COLO668 (cell line): ENCODE results near the gene RCBTB2.
"Not testable (repeated sequence)": the region's sequence is repeated elsewhere in the genome, so short reads cannot be mapped to it uniquely, and the experiment has no call there.

Experiments used
- DNase-seq: peaks from one replicate; lab custom pipeline; 2025; ENCODE audit not compliant: unreplicated experiment; lab: John Stamatoyannopoulos, UW

Gene RCBTB2

DNA sequence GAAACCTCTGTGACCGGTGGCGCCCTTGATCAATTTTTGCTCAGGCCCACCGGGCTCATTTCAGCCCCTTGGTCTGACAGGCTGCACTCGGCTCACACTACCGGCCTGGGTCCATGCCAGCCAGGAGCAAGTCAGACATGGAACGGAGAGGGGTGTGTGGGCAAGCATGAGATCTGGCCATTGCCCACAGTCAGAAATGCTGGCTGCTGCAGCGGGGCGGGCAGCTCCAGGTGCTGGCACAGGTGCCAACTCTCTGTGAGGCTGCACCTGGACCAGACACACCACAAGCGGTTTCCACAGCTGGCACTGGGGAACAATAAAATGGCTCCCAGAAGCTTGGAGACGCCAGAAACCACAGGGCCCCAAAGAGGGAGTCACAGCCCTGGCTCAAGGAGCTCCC is 76.3 kb downstream of the RCBTB2 start:
- DNase-seq, result no peak

DNA sequence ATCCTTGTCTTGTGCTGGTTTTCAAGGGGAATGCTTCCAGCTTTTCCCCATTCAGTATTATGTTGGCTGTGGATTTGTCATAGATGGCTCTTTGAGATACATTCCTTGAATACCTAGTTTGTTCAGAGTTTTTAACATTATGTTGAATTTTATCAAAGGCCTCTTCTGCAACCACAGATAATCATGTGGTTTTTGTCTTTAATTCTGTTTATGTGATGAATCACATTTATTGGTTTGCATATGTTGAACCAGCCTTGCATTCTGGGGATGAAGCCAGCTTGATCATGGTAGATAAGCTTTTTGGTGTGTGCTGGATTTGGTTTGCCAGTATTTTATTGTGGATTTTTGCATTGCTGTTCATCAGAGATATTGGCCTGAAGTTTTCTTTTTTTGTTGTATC is 81.7 kb downstream of the RCBTB2 start:
- not testable (repeated sequence) for DNase-seq

DNA sequence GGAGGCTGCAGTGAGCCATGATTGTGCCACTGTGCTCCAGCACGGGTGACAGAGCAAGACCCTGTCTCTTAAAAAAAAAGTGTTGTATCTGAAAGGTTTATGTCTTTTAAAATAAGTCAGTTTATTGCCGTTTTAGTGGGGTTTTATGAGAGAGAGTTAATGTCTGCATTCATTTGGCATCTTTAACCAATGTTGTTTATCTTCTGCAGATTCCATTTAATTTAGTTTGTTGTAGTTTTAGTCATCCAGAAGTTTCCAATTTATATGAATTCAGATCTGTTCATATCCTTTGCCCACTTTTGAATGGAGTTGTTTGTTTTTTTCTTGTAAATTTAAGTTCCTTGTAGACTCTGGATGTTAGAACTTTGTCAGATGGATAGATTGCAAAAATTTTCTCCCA is 83.2 kb downstream of the RCBTB2 start:
- DNase-seq, result no peak

DNA sequence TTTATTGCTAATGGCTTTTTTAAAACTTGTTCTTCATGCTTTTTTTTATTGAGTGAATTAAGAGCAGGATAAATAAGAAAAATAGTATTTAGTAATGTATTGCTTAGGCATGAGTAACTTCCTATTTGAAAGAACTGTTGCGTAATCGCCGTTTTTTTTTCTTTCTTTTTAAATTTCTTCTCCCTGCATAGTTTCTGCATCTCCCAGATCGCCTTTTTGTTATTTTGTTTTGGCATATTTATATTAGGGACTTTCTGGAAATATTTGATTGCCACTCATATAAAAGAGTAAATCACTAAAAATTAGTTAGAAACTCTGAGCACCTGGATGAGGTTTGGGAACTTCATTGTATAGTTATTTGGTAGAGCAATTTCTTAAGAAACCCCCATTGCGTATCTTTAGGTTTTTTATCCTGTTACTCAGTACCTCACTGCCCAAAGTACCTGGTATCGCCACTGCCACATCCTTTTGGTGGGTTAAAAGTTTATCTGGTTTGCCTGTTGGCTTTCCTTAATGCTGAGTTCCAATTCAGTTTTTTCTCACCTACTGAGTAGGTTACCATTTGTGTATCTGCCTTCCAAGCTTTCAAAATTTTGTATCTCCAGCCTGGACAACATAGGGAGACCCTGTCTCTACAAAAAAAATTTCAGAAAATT is 83.8 kb downstream of the RCBTB2 start:
- no peak for DNase-seq

DNA sequence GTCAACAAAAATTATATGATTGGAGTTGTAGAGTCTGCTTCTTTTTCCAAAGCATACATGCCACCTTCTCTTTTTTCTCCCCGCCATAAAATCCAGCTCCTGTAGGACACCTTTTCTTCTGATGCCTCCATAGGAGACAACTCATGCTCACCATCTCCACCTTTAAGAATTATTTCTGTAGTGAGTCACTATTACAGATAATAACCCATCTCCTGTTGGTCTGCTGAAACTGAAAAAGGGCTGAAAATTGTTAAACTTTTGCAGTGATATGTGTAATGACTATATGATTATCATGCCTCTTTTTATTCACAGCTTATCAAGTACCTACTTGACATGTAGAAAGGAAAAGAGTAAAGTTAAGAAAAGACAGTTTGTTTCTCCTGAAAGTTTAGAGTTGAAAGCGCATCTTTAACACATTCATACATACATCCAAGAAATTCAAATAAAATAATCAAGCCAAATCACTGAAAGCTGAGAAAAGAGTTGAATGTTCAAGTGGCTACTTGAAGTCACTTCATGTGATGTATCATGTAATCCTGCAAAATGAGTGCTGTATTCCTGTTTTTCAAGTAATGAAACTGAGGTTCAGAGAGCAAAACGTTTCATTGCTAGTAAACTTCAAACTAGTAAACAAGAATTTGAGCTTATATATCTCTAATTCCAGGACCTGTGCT is 84.5 kb downstream of the RCBTB2 start:
- DNase-seq, result no peak

DNA sequence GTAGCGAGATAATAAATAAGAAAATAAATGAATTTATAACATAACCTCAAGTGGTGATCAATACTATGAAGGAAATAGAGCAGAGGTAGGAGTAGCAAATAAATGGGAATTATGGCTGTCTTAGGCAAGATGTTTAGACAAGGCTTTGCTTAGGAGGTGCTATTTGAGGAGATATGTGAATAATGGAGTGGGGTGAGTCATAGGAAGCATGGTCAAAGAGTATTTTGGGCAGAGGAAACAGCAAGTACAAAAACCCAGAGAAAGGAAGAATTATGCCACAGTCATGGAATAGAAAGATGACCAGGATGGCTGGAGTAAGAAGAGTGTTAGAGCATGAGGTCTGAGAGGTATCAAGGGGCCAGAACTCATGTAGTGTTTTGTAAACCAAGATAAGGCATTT is 86.4 kb downstream of the RCBTB2 start:
- no peak for DNase-seq

DNA sequence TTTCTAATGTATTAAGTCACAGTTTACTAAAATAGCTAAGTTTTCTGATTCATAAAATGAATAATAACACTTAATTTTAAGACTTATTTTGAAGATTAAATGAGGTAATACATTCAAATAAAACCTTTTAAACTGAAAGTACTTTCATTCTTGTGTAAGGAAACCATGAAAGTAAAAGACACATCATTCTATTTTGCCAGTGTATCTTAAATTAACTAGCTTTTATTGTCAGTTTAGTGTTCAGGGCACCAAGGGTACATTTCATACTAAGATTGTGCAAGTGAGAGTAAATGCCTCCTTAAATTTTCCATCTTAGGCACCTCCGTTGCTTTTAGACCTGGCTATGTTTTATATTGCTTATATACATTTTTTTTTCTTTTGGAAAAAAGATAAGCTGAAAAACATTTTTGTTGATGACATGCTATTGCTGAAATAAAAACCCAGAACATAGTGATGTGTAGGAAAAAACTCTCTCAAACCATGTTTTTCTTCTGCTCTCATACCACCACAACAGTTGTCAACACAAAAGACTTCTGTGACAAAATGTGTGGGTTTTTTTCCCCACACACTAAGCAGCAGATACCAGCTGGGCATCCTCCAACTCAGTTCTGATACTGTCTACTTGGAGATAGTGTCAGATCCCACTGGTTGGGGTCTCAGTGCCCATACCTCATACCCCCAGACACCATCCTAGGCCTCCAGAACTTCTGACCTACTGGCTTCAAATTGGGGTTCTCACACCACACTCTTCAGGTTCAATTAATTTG is 89.3 kb downstream of the RCBTB2 start:
- DNase-seq, result no peak
